A549 (cell line): ENCODE data around the gene HMGCLL1.

Experiments
- CBX2 ChIP-seq: fragments of 200-600 bp; sonication (generic); IDR thresholded peaks from 2 replicates; pipeline ENCODE4 v1.6.1; 2016; ENCODE audit warnings: low read depth, mild to moderate bottlenecking, borderline replicate concordance
- EP300 ChIP-seq, 2 experiments: fragments of >200 bp; sonication (Bioruptor Twin); formaldehyde crosslinking; IDR thresholded peaks; 2 replicates in 1 of 2; 3 replicates in 1 of 2; pipeline ENCODE4 v1.6.1; 2016 to 2017
- HDAC2 ChIP-seq: fragments of 200-600 bp; sonication (generic); IDR thresholded peaks from 2 replicates; pipeline ENCODE4 v1.6.1; 2016
- JUN ChIP-seq, 2 experiments: fragments of >200 bp; sonication (Bioruptor Twin); formaldehyde crosslinking; IDR thresholded peaks; 2 replicates in 1 of 2; 3 replicates in 1 of 2; pipeline ENCODE4 v1.6.1; 2016 to 2017
- KDM5A ChIP-seq: fragments of 200-600 bp; sonication (generic); IDR thresholded peaks from 2 replicates; pipeline ENCODE4 v1.6.1; 2016; ENCODE audit warnings: antibody characterized with exemption, mild to moderate bottlenecking
- MAX ChIP-seq: IDR thresholded peaks from 2 replicates; pipeline ENCODE4 v1.6.1; 2012
- NR3C1 ChIP-seq: fragments of >200 bp; sonication (Bioruptor Twin); formaldehyde crosslinking; IDR thresholded peaks from 3 replicates; pipeline ENCODE4 v1.6.1; 2017
- RAD21 ChIP-seq, 2 experiments: fragments of >200 bp in 1 of 2; sonication (Bioruptor Twin) in 1 of 2; formaldehyde crosslinking in 1 of 2; IDR thresholded peaks in 1 of 2; conservative IDR thresholded peaks in 1 of 2; 2 replicates in 1 of 2; 3 replicates in 1 of 2; pipeline ENCODE4 v1.6.1; 2012 to 2018; ENCODE audit warnings: inconsistent platforms in 1 of 2
- RFX5 ChIP-seq: fragments of 450-650 bp; IDR thresholded peaks from 2 replicates; pipeline ENCODE4 v1.7.1; 2014; ENCODE audit warnings: antibody characterized with exemption, mild to moderate bottlenecking, moderate library complexity
- SMC3 ChIP-seq: fragments of >200 bp; sonication (Bioruptor Twin); formaldehyde crosslinking; IDR thresholded peaks from 3 replicates; pipeline ENCODE4 v1.6.1; 2018; ENCODE audit warnings: inconsistent platforms
- TF ChIP-seq, protein P1 (sequence below): fragments of 450-650 bp; IDR thresholded peaks from 2 replicates; pipeline ENCODE4 v1.6.1; 2014; ENCODE audit warnings: antibody characterized with exemption
- TF ChIP-seq, protein P2 (sequence below): fragments of >200 bp; sonication (Bioruptor Twin); formaldehyde crosslinking; IDR thresholded peaks from 3 replicates; pipeline ENCODE4 v1.5.1; 2016
- TF ChIP-seq, protein P3 (sequence below): fragments of 200-600 bp; sonication (generic); IDR thresholded peaks from 2 replicates; pipeline ENCODE4 v1.6.1; 2016; ENCODE audit warnings: antibody characterized with exemption, mild to moderate bottlenecking, moderate library complexity

- TF ChIP-seq RAD21 (conservative IDR thresholded peaks at IDR 0.05 in 1 of 2, IDR thresholded peaks at IDR 0.05 in 1 of 2) (no peak), NR3C1 (no peak), JUN (IDR thresholded peaks at IDR 0.05) (no peak), CBX2 (no peak), SMC3 (no peak), EP300 (IDR thresholded peaks at IDR 0.05) (no peak), RFX5 (no peak), HDAC2 (no peak), KDM5A (no peak), MAX (no peak)
- TF ChIP-seq, protein P1, sequence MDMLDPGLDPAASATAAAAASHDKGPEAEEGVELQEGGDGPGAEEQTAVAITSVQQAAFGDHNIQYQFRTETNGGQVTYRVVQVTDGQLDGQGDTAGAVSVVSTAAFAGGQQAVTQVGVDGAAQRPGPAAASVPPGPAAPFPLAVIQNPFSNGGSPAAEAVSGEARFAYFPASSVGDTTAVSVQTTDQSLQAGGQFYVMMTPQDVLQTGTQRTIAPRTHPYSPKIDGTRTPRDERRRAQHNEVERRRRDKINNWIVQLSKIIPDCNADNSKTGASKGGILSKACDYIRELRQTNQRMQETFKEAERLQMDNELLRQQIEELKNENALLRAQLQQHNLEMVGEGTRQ = no peak
- TF ChIP-seq, protein P2, sequence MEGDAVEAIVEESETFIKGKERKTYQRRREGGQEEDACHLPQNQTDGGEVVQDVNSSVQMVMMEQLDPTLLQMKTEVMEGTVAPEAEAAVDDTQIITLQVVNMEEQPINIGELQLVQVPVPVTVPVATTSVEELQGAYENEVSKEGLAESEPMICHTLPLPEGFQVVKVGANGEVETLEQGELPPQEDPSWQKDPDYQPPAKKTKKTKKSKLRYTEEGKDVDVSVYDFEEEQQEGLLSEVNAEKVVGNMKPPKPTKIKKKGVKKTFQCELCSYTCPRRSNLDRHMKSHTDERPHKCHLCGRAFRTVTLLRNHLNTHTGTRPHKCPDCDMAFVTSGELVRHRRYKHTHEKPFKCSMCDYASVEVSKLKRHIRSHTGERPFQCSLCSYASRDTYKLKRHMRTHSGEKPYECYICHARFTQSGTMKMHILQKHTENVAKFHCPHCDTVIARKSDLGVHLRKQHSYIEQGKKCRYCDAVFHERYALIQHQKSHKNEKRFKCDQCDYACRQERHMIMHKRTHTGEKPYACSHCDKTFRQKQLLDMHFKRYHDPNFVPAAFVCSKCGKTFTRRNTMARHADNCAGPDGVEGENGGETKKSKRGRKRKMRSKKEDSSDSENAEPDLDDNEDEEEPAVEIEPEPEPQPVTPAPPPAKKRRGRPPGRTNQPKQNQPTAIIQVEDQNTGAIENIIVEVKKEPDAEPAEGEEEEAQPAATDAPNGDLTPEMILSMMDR = no peak
- TF ChIP-seq, protein P3, sequence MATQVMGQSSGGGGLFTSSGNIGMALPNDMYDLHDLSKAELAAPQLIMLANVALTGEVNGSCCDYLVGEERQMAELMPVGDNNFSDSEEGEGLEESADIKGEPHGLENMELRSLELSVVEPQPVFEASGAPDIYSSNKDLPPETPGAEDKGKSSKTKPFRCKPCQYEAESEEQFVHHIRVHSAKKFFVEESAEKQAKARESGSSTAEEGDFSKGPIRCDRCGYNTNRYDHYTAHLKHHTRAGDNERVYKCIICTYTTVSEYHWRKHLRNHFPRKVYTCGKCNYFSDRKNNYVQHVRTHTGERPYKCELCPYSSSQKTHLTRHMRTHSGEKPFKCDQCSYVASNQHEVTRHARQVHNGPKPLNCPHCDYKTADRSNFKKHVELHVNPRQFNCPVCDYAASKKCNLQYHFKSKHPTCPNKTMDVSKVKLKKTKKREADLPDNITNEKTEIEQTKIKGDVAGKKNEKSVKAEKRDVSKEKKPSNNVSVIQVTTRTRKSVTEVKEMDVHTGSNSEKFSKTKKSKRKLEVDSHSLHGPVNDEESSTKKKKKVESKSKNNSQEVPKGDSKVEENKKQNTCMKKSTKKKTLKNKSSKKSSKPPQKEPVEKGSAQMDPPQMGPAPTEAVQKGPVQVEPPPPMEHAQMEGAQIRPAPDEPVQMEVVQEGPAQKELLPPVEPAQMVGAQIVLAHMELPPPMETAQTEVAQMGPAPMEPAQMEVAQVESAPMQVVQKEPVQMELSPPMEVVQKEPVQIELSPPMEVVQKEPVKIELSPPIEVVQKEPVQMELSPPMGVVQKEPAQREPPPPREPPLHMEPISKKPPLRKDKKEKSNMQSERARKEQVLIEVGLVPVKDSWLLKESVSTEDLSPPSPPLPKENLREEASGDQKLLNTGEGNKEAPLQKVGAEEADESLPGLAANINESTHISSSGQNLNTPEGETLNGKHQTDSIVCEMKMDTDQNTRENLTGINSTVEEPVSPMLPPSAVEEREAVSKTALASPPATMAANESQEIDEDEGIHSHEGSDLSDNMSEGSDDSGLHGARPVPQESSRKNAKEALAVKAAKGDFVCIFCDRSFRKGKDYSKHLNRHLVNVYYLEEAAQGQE = no peak
Observed at GRCh38 chr6:55562318-55562717, 16.7 kb downstream of the HMGCLL1 start.
